GM12891 (cell line): Measurements from ENCODE around the gene PARP12.

Experiments
- DNase-seq: peaks from one replicate; pipeline ENCODE4 v3.0.0; 2011; ENCODE audit warnings: low spot score; ENCODE audit not compliant: insufficient read length
- FAIRE-seq: peaks from 2 replicates; lab custom pipeline; 2011; peaks lifted over from hg19 to GRCh38; lab: Jason Lieb, UNC
- PAX5 ChIP-seq: IDR thresholded peaks from 2 replicates; pipeline ENCODE4 v1.6.1; 2011; ENCODE audit warnings: low read length, moderate library complexity, mild to moderate bottlenecking; ENCODE audit not compliant: insufficient read depth, severe bottlenecking
- POLR2A ChIP-seq: IDR thresholded peaks from 2 replicates; pipeline ENCODE4 v1.6.1; 2011; ENCODE audit warnings: low read depth, low read length, control low read depth
- POLR2AphosphoS5 ChIP-seq: IDR thresholded peaks from 2 replicates; pipeline ENCODE4 v1.6.1; 2011; ENCODE audit warnings: low read depth, low read length, control low read depth
- POU2F2 ChIP-seq: IDR thresholded peaks from 2 replicates; pipeline ENCODE4 v1.6.1; 2011; ENCODE audit warnings: low read depth, mild to moderate bottlenecking, control low read depth, low read length, moderate library complexity
- SPI1 ChIP-seq: IDR thresholded peaks from 2 replicates; pipeline ENCODE4 v1.6.1; 2011; ENCODE audit warnings: low read depth, low read length, control low read depth
- TAF1 ChIP-seq: IDR thresholded peaks from 2 replicates; pipeline ENCODE4 v1.6.1; 2011; ENCODE audit warnings: low read depth, low read length, control low read depth

The PARP12 gene

GRCh38 chr7:139985811-139986210 is 76.9 kb downstream of the PARP12 start:
- no peak for FAIRE-seq

GRCh38 chr7:139984642-139985539 is 77.9 kb downstream of the PARP12 start:
- DNase-seq (no peak), FAIRE-seq (no peak)
- TF ChIP-seq POLR2AphosphoS5, result no peak
- no peak for TF ChIP-seq TAF1
- TF ChIP-seq POLR2A, result no peak
- TF ChIP-seq PAX5, result no peak
- no peak for TF ChIP-seq POU2F2
- TF ChIP-seq SPI1, result no peak

More at GRCh38 chr7:139985811-139986210, 76.9 kb downstream of the PARP12 start:
- DNase-seq, result no peak
- TF ChIP-seq TAF1 (no peak), POLR2A (no peak), PAX5 (no peak), SPI1 (no peak), POU2F2 (no peak), POLR2AphosphoS5 (no peak)

- DNase-seq (no peak), FAIRE-seq (no peak)
- TF ChIP-seq POLR2AphosphoS5 (no peak), TAF1 (no peak), POU2F2 (no peak), POLR2A (no peak), PAX5 (no peak), SPI1 (no peak)
These were observed 79.5 kb downstream of the PARP12 start for GRCh38 chr7:139982927-139983920.

GRCh38 chr7:139981511-139981895 is 81.2 kb downstream of the PARP12 start:
- FAIRE-seq (no peak), DNase-seq (no peak)
- TF ChIP-seq POU2F2 (no peak), TAF1 (no peak), PAX5 (no peak), SPI1 (no peak)

GRCh38 chr7:139976838-139977656 is 85.7 kb downstream of the PARP12 start:
- TF ChIP-seq PAX5 (no peak), SPI1 (no peak), POU2F2 (no peak), TAF1 (no peak), POLR2A (no peak), POLR2AphosphoS5 (no peak)
- FAIRE-seq (no peak), DNase-seq (no peak)

GRCh38 chr7:139976055-139976837 is 86.5 kb downstream of the PARP12 start:
- DNase-seq (no peak), FAIRE-seq (no peak)
- no peak for TF ChIP-seq TAF1
- no peak for TF ChIP-seq POLR2AphosphoS5
- no peak for TF ChIP-seq POU2F2
- TF ChIP-seq SPI1, result no peak
- no peak for TF ChIP-seq PAX5
- no peak for TF ChIP-seq POLR2A

- DNase-seq, result no peak
- TF ChIP-seq POU2F2 (no peak), TAF1 (no peak), SPI1 (no peak), POLR2AphosphoS5 (no peak), PAX5 (no peak), POLR2A (no peak)
- FAIRE-seq, result no peak
These were observed 88.5 kb downstream of the PARP12 start for GRCh38 chr7:139974179-139974811.
